NCI-H748 (cell line): ENCODE results near the gene MX2.
"Not testable (repeated sequence)": the region's sequence is repeated elsewhere in the genome, so short reads cannot be mapped to it uniquely, and the experiment has no call there.

Experiments
- DNase-seq: peaks from one replicate; lab custom pipeline; 2025; ENCODE audit not compliant: unreplicated experiment; lab: John Stamatoyannopoulos, UW

Gene MX2

GRCh38 chr21:41361786-41362604 is at the start of gene MX2:
MX2 (plus strand) TSS chr21:41362027; CDS start chr21:41376907, 14,880 bp downstream.
- DNase-seq, result no peak

DNA sequence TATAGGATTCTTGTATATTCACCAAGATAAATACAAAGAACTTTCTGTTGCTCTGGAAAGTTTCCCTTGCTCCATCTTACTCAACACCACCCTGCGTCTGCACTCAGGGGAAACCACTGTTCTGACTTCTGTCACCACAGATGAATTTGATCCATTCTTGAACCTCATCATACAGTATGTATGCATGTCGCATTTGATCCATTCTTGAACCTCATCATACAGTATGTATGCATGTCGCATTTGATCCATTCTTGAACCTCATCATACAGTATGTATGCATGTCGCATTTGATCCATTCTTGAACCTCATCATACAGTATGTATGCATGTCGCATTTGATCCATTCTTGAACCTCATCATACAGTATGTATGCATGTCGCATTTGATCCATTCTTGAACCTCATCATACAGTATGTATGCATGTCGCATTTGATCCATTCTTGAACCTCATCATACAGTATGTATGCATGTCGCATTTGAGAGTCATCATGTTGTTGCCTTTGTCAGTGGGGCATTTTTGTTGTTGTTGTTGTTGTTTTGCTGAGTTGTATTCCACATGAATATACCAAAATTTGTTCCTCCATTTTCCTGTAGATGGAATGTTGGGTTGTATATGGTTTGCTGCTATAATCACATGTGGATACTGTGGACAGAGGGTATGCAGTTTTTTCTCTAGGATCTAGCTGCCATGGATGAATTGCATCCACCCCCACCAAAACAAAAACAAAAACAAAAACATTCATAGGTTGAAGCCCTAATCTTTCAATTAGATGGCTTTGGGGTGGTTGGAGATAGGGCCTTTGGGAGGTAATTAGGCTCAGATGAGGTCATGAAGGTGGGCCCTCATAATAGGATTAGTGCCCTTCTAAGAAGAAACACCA is 48.3 kb upstream of the MX2 start:
- not testable (repeated sequence) for DNase-seq

DNA sequence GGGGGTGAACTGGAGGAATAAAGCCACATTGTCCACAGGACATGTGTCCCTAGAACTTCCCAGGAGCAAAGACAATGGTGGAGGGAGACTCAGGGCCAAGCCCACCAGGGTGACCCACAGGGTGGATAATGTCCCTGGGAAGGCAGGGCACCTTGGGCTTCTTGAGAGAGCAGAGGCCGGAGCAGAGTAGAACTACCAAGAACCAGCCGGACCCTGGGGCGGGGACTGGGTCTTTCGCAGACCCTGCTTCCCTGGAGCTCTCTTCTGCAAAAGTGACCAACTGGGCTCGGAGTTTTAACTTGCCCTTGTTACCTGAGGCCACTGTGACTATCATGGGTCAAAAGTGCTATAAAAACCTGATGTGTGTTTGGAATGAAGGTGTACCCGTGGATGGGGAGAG is 46.1 kb upstream of the MX2 start:
- no peak for DNase-seq

GRCh38 chr21:41316200-41317062 is 45.4 kb upstream of the MX2 start, which contains the start of gene FAM3B:
FAM3B (plus strand) TSS chr21:41316801; CDS start chr21:41316880, 79 bp downstream.
- peak; percentile 72 for DNase-seq

DNA sequence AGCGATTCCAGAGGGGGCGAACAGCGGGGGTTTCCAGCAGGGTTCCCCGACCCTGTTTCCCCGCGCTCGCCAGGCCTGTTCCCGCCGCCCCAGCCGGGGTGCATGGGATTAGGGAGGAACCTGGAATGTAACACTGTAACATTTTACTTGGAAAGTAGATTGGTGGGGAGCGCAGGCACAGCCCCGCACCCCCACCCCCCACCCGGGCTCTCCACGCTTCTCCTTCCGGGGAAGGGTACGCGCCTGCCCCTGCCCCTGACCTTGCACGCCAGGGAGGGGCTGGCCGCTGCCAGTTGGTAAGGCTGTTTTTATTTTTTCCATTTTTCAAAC is 44.8 kb upstream of the MX2 start:
- no peak for DNase-seq

GRCh38 chr21:41317458-41317857 is 44.4 kb upstream of the MX2 start:
- no peak for DNase-seq

DNA sequence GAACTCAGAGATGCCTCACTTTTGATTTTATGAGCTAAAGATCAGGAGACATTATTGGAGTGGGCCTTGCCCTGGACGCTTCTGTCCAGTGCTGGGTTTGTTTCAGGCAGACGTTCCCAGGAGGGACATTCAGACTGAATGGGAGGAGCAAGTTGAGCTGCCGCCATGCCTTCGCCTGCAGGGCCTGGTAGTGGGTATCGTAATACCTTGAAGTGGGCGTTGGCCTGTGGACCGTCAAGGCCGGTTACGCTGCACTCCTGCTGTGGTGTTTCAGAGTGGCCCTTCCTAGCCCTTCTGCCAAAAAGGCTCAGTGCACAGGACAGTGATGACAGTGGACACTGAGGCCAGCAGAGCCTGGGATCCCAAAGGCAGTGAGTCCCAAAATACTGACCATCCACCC is 43.6 kb upstream of the MX2 start:
- DNase-seq, result peak; percentile 24

- no peak for DNase-seq
These were observed 42.6 kb upstream of the MX2 start for GRCh38 chr21:41319273-41319672.

DNA sequence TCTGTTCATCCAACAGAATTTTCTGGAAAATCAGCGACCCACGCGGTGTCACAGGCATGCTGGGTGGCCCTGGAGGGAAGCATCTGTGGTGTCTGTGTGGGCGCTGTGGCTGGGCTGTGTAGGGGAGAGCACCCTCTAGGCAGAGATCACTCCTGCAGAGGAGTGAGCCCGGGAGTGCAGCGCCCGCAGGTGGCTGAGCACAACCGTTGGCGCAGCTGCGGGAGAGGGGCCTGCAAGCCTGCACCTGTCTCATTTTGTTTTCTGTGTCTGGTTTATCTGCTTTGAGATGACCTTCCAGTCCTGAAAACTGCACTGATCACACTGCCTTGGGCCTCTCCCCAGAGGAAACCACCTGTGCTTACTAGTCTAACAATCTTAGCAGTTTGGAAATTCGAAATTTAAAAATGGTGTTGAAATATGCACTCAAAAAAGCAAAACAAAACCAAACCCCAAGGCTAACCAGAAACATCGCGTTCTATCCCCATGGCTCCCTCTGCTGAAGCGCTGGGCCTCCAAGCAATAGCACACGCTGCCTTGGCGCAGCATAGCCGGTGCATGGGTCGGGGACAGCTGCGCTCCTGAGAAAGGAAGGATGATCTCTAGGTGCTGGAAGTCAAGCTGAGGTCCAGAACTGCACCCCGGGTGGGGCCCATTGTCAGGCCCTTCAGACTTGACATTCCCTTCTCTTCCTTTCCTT is 40.5 kb upstream of the MX2 start:
- peak; percentile 63 for DNase-seq

DNA sequence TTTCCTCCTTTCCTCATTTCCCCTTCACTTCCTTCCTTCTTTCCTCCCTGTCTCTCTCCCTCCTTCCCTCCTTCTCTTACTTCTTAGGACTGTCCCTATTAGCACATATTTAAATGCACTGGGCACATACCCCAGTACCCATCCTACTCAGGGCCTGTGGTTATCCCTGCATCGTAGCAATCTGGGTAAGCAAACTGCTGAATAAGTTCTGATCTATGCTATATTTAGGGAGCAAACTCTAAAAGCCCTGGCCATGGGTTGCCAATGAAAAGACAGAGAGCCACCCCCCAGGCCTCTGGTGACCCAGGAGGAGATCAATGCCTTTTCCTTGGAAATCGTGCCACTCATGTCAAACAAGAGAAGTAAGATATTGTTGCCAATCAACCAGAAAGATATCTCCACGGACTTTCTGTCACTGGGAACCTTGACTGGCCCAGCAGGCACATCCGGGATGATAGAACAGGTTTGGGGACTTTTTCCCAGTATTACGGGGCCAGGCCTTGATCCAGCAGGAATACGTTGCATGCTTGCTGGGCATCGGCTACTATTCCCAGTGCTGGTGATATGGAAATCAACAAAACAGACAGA is 39.8 kb upstream of the MX2 start:
- DNase-seq, result no peak

DNA sequence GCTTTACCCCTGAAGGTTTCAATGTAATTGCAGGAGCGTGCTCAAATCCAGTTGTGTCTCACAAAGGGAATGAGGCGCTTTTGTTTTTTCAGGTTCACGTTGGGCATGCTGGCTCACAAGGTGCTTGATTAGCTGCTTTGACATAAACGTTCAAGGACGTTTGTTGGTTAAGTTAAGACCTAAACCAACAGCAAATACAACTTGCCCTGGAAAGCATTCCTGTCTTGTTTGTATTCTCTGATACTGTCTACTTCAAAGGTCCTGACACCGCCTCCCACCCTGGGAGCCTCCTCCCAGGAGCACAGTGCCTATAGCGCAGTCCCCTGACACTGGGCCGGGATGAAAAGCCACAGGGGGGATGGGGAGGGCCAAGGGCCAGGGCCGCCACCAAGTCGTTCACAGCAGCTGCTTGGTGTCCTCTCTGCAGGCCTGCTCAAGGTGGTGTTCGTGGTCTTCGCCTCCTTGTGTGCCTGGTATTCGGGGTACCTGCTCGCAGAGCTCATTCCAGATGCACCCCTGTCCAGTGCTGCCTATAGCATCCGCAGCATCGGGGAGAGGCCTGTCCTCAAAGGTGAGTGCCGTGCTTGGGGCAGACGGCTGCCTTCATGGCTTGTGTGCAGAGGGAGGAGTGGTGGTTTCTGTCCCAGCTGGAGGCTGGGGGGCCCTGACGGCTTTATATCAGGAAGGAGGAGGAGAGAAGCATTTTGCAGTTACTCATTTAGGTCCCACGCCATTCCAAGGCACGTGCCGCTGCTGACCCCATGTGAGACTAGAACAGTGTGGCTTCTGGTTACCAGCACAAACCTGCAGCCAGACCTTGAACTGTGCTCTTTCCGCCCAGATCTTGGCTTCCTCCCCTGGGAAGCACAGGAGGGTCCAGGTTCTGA is 39.1 kb upstream of the MX2 start:
- no peak for DNase-seq

GRCh38 chr21:41325138-41325912 is 36.5 kb upstream of the MX2 start:
- DNase-seq, result no peak

- DNase-seq, result no peak
These were observed 35.3 kb upstream of the MX2 start for GRCh38 chr21:41326414-41327080.

GRCh38 chr21:41327753-41328152 is 34.1 kb upstream of the MX2 start:
- no peak for DNase-seq

DNA sequence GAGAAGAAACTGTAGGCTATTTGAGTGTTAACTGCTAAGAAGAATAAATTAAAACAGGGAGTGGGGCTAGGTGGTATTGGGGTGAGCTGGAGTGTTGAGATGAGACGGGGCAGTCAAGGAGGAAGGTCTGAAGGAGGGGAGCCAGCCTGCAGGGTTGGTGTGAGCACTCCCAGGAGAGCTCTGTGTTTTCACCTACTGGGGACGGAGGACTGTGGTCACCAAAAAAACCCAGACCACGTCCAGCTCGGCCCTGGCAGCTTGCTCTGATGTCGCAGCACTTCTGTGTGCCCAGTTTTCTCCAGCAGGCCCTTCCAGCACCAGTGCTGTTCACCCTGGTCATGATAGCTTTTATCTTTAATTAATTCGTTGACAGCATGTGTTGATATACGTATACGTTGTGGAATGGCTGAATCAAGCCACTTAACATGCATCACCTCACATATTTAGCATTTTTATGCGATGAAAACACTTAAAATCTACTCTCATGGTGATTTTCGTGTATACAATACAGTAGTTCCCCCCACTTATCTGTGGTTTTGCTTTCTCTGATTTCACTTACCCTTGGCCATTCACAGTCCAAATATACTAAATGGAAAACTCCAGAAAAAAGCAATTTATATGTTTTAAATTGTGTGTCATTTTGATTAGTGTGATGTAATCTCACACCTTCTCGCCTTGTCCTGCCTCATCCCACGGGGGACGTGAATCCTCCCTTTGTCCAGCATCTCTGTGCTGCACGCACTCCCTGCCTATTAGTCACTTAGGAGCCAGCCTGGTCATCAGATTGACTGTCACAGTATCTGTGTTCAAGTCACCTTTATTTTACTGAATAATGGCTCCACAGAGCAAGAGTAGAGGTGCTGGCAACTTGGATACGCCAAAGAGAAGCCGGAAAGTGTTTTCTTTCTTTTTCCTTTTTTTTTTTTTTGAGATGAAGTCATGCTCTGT is 32.9 kb upstream of the MX2 start:
- DNase-seq, result no peak

DNA sequence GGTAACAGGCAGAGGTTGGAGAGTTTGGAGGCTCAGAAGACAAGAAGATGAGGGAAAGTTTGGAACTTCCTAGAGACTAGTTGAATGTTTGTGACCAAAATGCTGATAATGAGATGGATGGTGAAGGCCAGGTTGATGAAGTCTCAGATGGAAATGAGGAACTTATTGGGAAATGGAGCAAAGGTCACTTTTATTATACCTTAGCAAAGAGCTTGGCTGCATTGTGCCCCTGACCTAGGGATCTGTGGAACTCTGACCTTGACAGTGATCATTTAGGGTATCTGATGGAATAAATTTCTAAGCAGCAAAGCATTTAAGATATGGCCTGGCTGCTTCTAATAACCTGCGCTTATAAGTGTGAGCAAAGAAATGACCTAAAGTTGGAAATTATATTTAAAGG is 28.1 kb upstream of the MX2 start:
- DNase-seq, result no peak

- no peak for DNase-seq
These were observed 24.3 kb upstream of the MX2 start for GRCh38 chr21:41337515-41337914.
